Endothelial cell of umbilical vein (primary cell): ENCODE data around the gene STXBP2. TPM values are rescaled to one million over a fixed set of nuclear protein-coding genes. Genes with fewer than 3 reads are reported as not detected.

Experiments
- BruUV-seq: library from RNA; stranded (reverse); fragments of 400-500 nt; replicated peaks from 2 replicates; lab custom pipeline; 2021; lab: Mats Ljungman, UMichigan
- CTCF ChIA-PET: fragments of 300-600, 350-600 bp; sonication (Branson Sonifier 250); formaldehyde crosslinking; loops from one replicate; lab custom pipeline; 2021; ENCODE audit warnings: antibody characterized with exemption, inconsistent platforms; lab: Charles Lee
- POLR2A ChIA-PET: fragments of 300-600, 350-600 bp; sonication (Branson Sonifier 250); formaldehyde crosslinking; loops from one replicate; lab custom pipeline; 2021; ENCODE audit warnings: antibody characterized with exemption, inconsistent platforms; lab: Charles Lee
- DNase-seq: peaks from one replicate; pipeline ENCODE4 v3.0.0-alpha.2; 2011; ENCODE audit warnings: low read depth, low spot score
- FAIRE-seq: peaks from 2 replicates; lab custom pipeline; 2011; peaks lifted over from hg19 to GRCh38; lab: Jason Lieb, UNC
- H2AFZ ChIP-seq: 2 replicates; pipeline ENCODE4 v1.6.0; 2012; ENCODE audit warnings: low read depth, low read length, control low read depth, inconsistent platforms
- H3K27ac ChIP-seq: 2 replicates; pipeline ENCODE4 v1.5.1; 2011; ENCODE audit warnings: low read depth, mild to moderate bottlenecking, control low read depth, low read length, moderate library complexity; ENCODE audit not compliant: insufficient read depth
- H3K27me3 ChIP-seq, 2 experiments: 2 replicates each; pipeline versions ENCODE4 v1.6.0 to v1.6.1; 2011; ENCODE audit warnings: low read length in 2 of 2, mixed read lengths in 1 of 2; ENCODE audit not compliant: control insufficient read depth in 2 of 2, insufficient read depth in 2 of 2
- H3K36me3 ChIP-seq, 2 experiments: 2 replicates in 1 of 2; 3 replicates in 1 of 2; pipeline ENCODE4 v1.5.1; 2011; ENCODE audit warnings: low read length in 2 of 2, mild to moderate bottlenecking in 1 of 2, moderate library complexity in 1 of 2; ENCODE audit not compliant: control insufficient read depth in 2 of 2, insufficient read depth in 2 of 2; ENCODE audit errors: extremely low read depth in 1 of 2
- H3K4me1 ChIP-seq: 3 replicates; pipeline ENCODE4 v1.5.1; 2011; ENCODE audit warnings: mild to moderate bottlenecking, low read length; ENCODE audit not compliant: control insufficient read depth, insufficient read depth; ENCODE audit errors: extremely low read depth
- H3K4me2 ChIP-seq: 2 replicates; pipeline ENCODE4 v1.6.1; 2011; ENCODE audit warnings: low read length, control low read depth, mixed read lengths; ENCODE audit not compliant: insufficient read depth
- H3K4me3 ChIP-seq, 3 experiments: fragments of 200-600 bp in 1 of 3; sonication (generic), shearing (Covaris generic) in 1 of 3; replicated peaks in 1 of 3; 2 replicates each; pipeline ENCODE4 v1.5.1; 2011 to 2016; ENCODE audit warnings: control low read depth in 3 of 3, low read length in 3 of 3, mild to moderate bottlenecking in 2 of 3, inconsistent platforms in 1 of 3, low read depth in 1 of 3, moderate library complexity in 1 of 3; ENCODE audit not compliant: insufficient read depth in 1 of 3
- H3K79me2 ChIP-seq: 2 replicates; pipeline ENCODE4 v1.6.0; 2012; ENCODE audit warnings: low read length, inconsistent platforms; ENCODE audit not compliant: control insufficient read depth, insufficient read depth
- H3K9ac ChIP-seq: replicated peaks from 2 replicates; pipeline ENCODE3; 2011; ENCODE audit warnings: low read length, control low read depth; ENCODE audit not compliant: insufficient read depth; ENCODE audit errors: extremely low read depth
- H3K9me1 ChIP-seq: replicated peaks from 3 replicates; pipeline ENCODE4 v1.6.0; 2011; ENCODE audit warnings: mild to moderate bottlenecking, low read length; ENCODE audit not compliant: control insufficient read depth, insufficient read depth; ENCODE audit errors: extremely low read depth
- H3K9me3 ChIP-seq: replicated peaks from 2 replicates; pipeline ENCODE4 v1.5.1; 2012; ENCODE audit warnings: low read length, inconsistent platforms; ENCODE audit not compliant: control insufficient read depth, insufficient read depth
- H4K20me1 ChIP-seq: replicated peaks from 2 replicates; pipeline ENCODE3; 2011; ENCODE audit warnings: mild to moderate bottlenecking, low read length; ENCODE audit not compliant: control insufficient read depth, insufficient read depth; ENCODE audit errors: extremely low read depth
- EZH2 ChIP-seq: IDR thresholded peaks from 2 replicates; pipeline ENCODE4 v1.6.1; 2012; ENCODE audit warnings: borderline replicate concordance, low read depth, mild to moderate bottlenecking, moderate library complexity, low read length, inconsistent platforms; ENCODE audit not compliant: severe bottlenecking
- FOS ChIP-seq: IDR thresholded peaks from 2 replicates; pipeline ENCODE4 v1.6.1; 2011; ENCODE audit warnings: mild to moderate bottlenecking, low read length, moderate library complexity, borderline replicate concordance; ENCODE audit not compliant: insufficient read depth
- GATA2 ChIP-seq: IDR thresholded peaks from 2 replicates; pipeline ENCODE4 v1.7.0; 2011; ENCODE audit warnings: low read depth, mild to moderate bottlenecking, moderate library complexity, mixed read lengths, low read length; ENCODE audit not compliant: insufficient read length, insufficient read depth
- JUN ChIP-seq: IDR thresholded peaks from 2 replicates; pipeline ENCODE4 v1.6.1; 2011; ENCODE audit warnings: borderline replicate concordance, low read depth; ENCODE audit not compliant: insufficient read length, insufficient read depth
- MYC ChIP-seq: IDR thresholded peaks from one replicate; pipeline ENCODE4 v1.6.1; 2011; ENCODE audit warnings: mild to moderate bottlenecking, low read depth, low read length
- POLR2A ChIP-seq: IDR thresholded peaks from 2 replicates; pipeline ENCODE4 v1.6.1; 2012; ENCODE audit warnings: low read depth, mild to moderate bottlenecking, control low read depth, low read length
- POLR2AphosphoS5 ChIP-seq: IDR thresholded peaks from 2 replicates; pipeline ENCODE4 v1.6.1; 2012; ENCODE audit warnings: low read depth, mild to moderate bottlenecking, control low read depth, low read length, moderate library complexity; ENCODE audit not compliant: insufficient read depth
- dilution Hi-C: fragments of 300-500 bp; cut with MboI; formaldehyde crosslinking; loops from one replicate; pipeline ENCODE4 v1.15.0; 2019; ENCODE audit warnings: low sequenced_read_pairs; ENCODE audit not compliant: extremely low pct_ligation_motif_present
- intact Hi-C: fragments of 100-400 bp; cut with micrococcal nuclease; formaldehyde crosslinking; loops from one replicate; pipeline ENCODE4 v1.10.0; 2022
- polyA plus RNA-seq, 4 experiments: library from polyadenylated mRNA; depleted of rRNA in 3 of 4; stranded (reverse) in 3 of 4; unstranded in 1 of 4; fragments of >200 nt; gene quantifications; 2 replicates each; pipeline versions ENCODE4 v1.2.1 to v1.2.3, GENCODE V29; 2011 to 2012; ENCODE audit warnings: missing spikeins in 1 of 4
- total RNA-seq: library from RNA; stranded (reverse); gene quantifications from 2 replicates; pipeline ENCODE4 v1.2.3, GENCODE V29; 2021
- TF ChIP-seq, protein P1 (sequence below), 2 donors: IDR thresholded peaks; 1 replicate in 1 of 2; 2 replicates in 1 of 2; pipeline ENCODE4 v1.5.1; 2011; ENCODE audit warnings: low read length in 2 of 2, mild to moderate bottlenecking in 2 of 2, moderate library complexity in 2 of 2, control low read depth in 1 of 2, inconsistent platforms in 1 of 2, low read depth in 1 of 2; ENCODE audit not compliant: insufficient read depth in 1 of 2; ENCODE audit errors: extremely low read depth in 1 of 2
- TF ChIP-seq, protein P2 (sequence below): IDR thresholded peaks from 2 replicates; pipeline ENCODE4 v1.6.1; 2011; ENCODE audit not compliant: insufficient read depth, insufficient read length

STXBP2 gene
- total and polyA plus RNA-seq, 2 donors (not counting 3 experiments of a cell fraction or from before 2014, with no cell fraction given) = 70.0 to 105 TPM

DNA sequence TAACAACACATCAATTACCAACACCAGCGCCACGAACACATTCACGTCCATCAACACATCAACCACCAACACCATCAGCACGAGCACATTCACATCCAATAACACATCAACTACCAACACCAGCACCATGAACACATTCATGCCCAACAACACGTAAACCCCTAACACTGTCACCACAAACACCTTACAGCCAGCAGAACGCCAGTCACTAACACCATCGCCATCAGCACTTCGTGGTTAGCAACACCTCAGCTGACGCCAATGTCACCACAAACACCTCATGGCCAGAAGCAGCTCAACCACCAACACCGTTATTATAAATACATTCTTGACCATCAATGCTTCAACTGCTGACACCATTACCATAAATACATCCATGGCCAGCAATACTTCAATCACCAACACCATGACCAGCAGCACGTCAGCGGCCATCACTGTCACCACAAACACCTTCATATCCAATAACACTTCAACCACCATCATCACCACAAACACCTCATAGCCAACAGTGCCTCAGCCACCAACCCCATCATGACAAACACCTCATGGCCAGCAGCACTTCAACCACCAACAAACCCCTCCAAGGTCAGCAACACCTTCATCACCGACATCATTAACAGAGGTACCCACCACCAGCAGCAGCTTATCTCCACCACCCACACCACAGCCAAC is 55.6 kb downstream of the STXBP2 start:
- TF ChIP-seq, protein P1, sequence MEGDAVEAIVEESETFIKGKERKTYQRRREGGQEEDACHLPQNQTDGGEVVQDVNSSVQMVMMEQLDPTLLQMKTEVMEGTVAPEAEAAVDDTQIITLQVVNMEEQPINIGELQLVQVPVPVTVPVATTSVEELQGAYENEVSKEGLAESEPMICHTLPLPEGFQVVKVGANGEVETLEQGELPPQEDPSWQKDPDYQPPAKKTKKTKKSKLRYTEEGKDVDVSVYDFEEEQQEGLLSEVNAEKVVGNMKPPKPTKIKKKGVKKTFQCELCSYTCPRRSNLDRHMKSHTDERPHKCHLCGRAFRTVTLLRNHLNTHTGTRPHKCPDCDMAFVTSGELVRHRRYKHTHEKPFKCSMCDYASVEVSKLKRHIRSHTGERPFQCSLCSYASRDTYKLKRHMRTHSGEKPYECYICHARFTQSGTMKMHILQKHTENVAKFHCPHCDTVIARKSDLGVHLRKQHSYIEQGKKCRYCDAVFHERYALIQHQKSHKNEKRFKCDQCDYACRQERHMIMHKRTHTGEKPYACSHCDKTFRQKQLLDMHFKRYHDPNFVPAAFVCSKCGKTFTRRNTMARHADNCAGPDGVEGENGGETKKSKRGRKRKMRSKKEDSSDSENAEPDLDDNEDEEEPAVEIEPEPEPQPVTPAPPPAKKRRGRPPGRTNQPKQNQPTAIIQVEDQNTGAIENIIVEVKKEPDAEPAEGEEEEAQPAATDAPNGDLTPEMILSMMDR (IDR thresholded peaks at IDR 0.05; ENCODE audit: extremely low read depth in 1 of 2, insufficient read depth in 1 of 2, low read depth in 1 of 2, low read length in 2 of 2) = no peak
- no peak for TF ChIP-seq EZH2
- TF ChIP-seq GATA2 = no peak
- TF ChIP-seq FOS = no peak
- TF ChIP-seq JUN = no peak
- TF ChIP-seq POLR2AphosphoS5 = no peak
- TF ChIP-seq, protein P2, sequence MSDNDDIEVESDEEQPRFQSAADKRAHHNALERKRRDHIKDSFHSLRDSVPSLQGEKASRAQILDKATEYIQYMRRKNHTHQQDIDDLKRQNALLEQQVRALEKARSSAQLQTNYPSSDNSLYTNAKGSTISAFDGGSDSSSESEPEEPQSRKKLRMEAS = no peak
- no peak for TF ChIP-seq POLR2A
- no peak for TF ChIP-seq MYC
- CTCF ChIA-PET = interaction anchor here (0.8 kb wide), 1 partner anchor 12 kb away, joined by 3 read pairs; the partner anchor contains the start of gene TRAPPC5
- no TSS peak for BruUV-seq

More for the DNA sequence above, 55.6 kb downstream of the STXBP2 start:
- no peaks in the 10 kb centered on the region for H4K20me1 ChIP-seq
- DNase-seq (no peak), FAIRE-seq (no peak)
- no peaks in the 10 kb centered on the region for H3K36me3 ChIP-seq
- H3K4me3 ChIP-seq = no peak overlapping the region
- POLR2A ChIA-PET = no interaction called here
- no peaks in the 10 kb centered on the region for H3K4me1 ChIP-seq
- H3K27ac ChIP-seq = no peak overlapping the region
- H3K79me2 ChIP-seq = no peaks in the 10 kb centered on the region
- no peak overlapping the region for H3K4me2 ChIP-seq
- no peaks in the 10 kb centered on the region for H3K27me3 ChIP-seq
- intact Hi-C loops (no loop called here), dilution Hi-C loops (no loop called here)
- H2AFZ ChIP-seq = no peak overlapping the region
- H3K9ac ChIP-seq = no peak overlapping the region
- H3K9me3 ChIP-seq = no peaks in the 10 kb centered on the region
- H3K9me1 ChIP-seq = no peaks in the 10 kb centered on the region
